ENCODE measurements around the gene TLE4. TPM values are rescaled to one million over a fixed set of nuclear protein-coding genes. Genes with fewer than 3 reads are reported as not detected.
A peak's percentile ranks its signal among the peaks of the same experiment; 100 is the strongest.
"Not testable (repeated sequence)": the region's sequence is repeated elsewhere in the genome, so short reads cannot be mapped to it uniquely, and the experiment has no call there.

TLE4 gene
- total and polyA plus RNA-seq, 8 donors = 21.6 to 38.3 (median 33.8) TPM

DNA sequence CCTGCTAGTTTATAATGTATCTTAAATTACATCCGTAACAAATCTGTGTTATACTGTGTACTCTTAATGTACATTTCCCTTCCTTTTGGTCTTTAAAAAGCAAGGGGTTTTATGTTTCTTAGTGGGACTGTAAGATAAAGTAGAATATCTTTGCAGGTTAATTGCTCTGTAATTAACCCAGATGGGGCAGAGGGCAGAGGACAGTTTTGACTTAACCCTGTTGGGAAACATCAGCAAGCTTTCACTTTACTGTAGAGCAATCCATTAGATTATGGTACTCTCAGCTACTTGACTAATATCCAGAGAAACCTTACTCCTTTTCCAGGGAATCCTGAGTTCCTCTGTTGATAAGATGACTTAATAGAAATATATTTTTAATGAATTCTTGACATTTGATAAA is 74.3 kb downstream of the TLE4 start:
- TF ChIP-seq, protein P1, sequence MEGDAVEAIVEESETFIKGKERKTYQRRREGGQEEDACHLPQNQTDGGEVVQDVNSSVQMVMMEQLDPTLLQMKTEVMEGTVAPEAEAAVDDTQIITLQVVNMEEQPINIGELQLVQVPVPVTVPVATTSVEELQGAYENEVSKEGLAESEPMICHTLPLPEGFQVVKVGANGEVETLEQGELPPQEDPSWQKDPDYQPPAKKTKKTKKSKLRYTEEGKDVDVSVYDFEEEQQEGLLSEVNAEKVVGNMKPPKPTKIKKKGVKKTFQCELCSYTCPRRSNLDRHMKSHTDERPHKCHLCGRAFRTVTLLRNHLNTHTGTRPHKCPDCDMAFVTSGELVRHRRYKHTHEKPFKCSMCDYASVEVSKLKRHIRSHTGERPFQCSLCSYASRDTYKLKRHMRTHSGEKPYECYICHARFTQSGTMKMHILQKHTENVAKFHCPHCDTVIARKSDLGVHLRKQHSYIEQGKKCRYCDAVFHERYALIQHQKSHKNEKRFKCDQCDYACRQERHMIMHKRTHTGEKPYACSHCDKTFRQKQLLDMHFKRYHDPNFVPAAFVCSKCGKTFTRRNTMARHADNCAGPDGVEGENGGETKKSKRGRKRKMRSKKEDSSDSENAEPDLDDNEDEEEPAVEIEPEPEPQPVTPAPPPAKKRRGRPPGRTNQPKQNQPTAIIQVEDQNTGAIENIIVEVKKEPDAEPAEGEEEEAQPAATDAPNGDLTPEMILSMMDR (IDR thresholded peaks at IDR 0.05) = no peak
- ATAC-seq = no peak

DNA sequence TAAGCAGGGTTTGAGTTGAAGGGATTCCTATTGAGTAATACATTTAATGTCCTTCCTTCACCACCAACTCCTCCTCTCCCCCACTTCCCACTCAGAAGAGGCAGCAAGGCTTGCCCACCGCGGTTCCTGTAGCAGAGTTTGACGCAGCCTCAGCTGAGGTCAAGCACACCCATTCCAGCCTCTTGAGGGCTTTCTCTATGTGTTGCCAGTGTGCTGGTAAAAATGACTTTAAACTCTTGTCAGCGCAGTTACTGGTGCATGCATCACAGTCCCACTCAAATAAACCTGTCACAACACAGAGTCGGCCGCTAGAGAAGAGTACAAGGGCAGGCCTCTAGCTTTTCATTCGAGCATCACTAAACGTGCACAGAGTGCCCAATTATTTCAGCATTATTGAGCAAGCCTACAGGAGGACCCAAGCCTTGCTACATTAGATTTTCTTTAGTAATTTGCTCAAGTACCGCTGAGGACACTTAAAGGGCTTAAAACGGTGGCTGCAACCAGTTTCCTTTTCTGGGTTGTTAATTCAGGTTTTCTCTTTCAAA is 79.6 kb downstream of the TLE4 start:
- intact Hi-C loops (cut with DNase I) = no loop called here

More for the DNA sequence above, 74.3 kb downstream of the TLE4 start:
- Histone ChIP-seq H3K27me3 (no peaks in the 10 kb centered on the region), H3K27ac (no peak overlapping the region), H3K4me1 (peaks cover 0 to 12% of the 10 kb centered on the region in 2 donors), H3K36me3 (peaks cover 0 to 6% of the 10 kb centered on the region in 2 donors), H3K9me3 (peaks cover 0 to 11% of the 10 kb centered on the region in 2 donors), H3K4me3 (no peak overlapping the region)
- no peak for DNase-seq
- intact Hi-C loops (cut with DNase I) = no loop called here

DNA sequence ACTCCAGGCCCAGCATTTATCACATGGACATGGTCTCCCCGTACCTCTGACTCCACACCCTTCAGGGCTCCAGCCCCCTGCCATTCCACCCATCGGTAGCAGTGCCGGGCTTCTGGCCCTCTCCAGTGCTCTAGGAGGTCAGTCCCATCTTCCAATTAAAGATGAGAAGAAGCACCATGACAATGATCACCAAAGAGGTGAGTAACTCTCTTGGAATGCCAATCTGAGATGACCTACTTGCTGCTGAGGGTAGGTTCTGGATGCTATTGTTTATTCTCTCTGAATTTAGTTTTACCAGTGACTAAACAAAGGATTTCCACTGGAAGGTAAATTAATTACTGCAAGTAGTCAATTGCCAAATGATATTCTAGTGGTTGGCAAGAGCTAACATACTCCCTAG is 80.8 kb downstream of the TLE4 start:
- Histone ChIP-seq H3K27ac (no peak overlapping the region), H3K27me3 (no peaks in the 10 kb centered on the region), H3K9me3 (no peaks in the 10 kb centered on the region), H3K36me3 (peaks cover 0 to 6% of the 10 kb centered on the region in 2 donors), H3K4me1 (peaks cover 0 to 14% of the 10 kb centered on the region in 2 donors), H3K4me3 (no peak overlapping the region)
- intact Hi-C loops (cut with DNase I) = no loop called here
- TF ChIP-seq, protein P1 (IDR thresholded peaks at IDR 0.05) = no peak
- ATAC-seq (no peak), DNase-seq (no peak)

More for the DNA sequence above, 79.6 kb downstream of the TLE4 start:
- Histone ChIP-seq H3K4me3 (no peak overlapping the region), H3K36me3 (peaks cover 0 to 6% of the 10 kb centered on the region in 2 donors), H3K4me1 (peaks cover 0 to 14% of the 10 kb centered on the region in 2 donors), H3K27me3 (no peaks in the 10 kb centered on the region), H3K27ac (peak overlapping the region in 1 of 2 donors; percentile 48), H3K9me3 (no peaks in the 10 kb centered on the region)
- TF ChIP-seq, protein P1 (IDR thresholded peaks at IDR 0.05) = no peak
- peak in 3 of 4 donors; percentile 56 to 79 (median 57) for DNase-seq
- peak; percentile 96 for ATAC-seq

- H3K27ac ChIP-seq; H3K9me3 ChIP-seq; H3K27me3 ChIP-seq; ATAC-seq; DNase-seq; H3K4me3 ChIP-seq; intact Hi-C loops (cut with DNase I): not testable (repeated sequence)
- H3K4me1 ChIP-seq = peaks cover 0 to 14% of the 10 kb centered on the region in 2 donors
- H3K36me3 ChIP-seq = peaks cover 0 to 11% of the 10 kb centered on the region in 2 donors
These were observed 83.0 kb downstream of the TLE4 start for GRCh38 chr9:79654591-79655382.

DNA sequence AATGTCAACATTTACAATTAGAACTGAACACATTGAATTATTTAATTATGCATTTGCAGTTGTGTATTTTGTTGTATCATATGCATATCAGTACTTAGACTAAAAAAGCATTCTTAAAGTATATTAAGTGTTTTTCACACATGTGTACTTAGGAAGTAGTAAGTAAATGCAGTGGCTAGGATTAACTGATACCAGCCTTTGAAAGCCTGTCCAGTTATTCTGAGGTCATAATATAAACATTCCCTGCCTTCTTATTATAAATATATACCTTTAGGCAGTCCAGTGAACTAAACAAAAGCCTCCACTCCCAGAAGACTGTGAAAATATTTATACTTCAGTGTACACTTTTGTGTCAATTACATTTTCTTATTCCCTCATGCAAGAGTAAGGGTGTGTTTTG is 83.8 kb downstream of the TLE4 start:
- intact Hi-C loops (cut with DNase I) = no loop called here
- Histone ChIP-seq H3K27ac (no peak overlapping the region), H3K9me3 (no peaks in the 10 kb centered on the region), H3K36me3 (peaks cover 0 to 11% of the 10 kb centered on the region in 2 donors), H3K27me3 (no peaks in the 10 kb centered on the region), H3K4me3 (no peak overlapping the region), H3K4me1 (peaks cover 0 to 13% of the 10 kb centered on the region in 2 donors)
- TF ChIP-seq, protein P1 (IDR thresholded peaks at IDR 0.05) = no peak
- ATAC-seq = no peak
- DNase-seq = no peak
